IMR-90 (cell line): ENCODE measurements around the gene IL22RA1. TPM values are rescaled to one million over a fixed set of nuclear protein-coding genes. Genes with fewer than 3 reads are reported as not detected.

Source experiments
- ATAC-seq: fragments of 200-7000 bp; cut with Tn5 transposase; 2 replicates; pipeline ENCODE4 v1.9.1; 2020; ENCODE audit warnings: low read depth, mild to moderate bottlenecking, moderate library complexity
- BruUV-seq: library from RNA; stranded (reverse); fragments of 400-500 nt; replicated peaks from 2 replicates; lab custom pipeline; 2021; lab: Mats Ljungman, UMichigan
- CTCF ChIA-PET: fragments of 300-600 bp; formaldehyde crosslinking; extraction: SDS; loops from one replicate; lab custom pipeline; 2021; ENCODE audit warnings: antibody characterized with exemption; lab: Yijun Ruan, JAX
- POLR2A ChIA-PET: fragments of 300-600 bp; sonication (Branson Sonifier 250); formaldehyde crosslinking; loops from one replicate; lab custom pipeline; 2022; ENCODE audit warnings: antibody characterized with exemption; ENCODE audit not compliant: unreplicated experiment; lab: Charles Lee
- DNase-seq: peaks from one replicate; pipeline ENCODE4 v3.0.0; 2013
- H2AFZ ChIP-seq: replicated peaks from 2 replicates; pipeline ENCODE3; 2013; ENCODE audit warnings: low read length, mild to moderate bottlenecking; ENCODE audit not compliant: poor library complexity
- H2AK5ac ChIP-seq: 2 replicates; pipeline ENCODE4 v1.6.1; 2013; ENCODE audit warnings: low read depth, low read length, inconsistent platforms
- H2AK9ac ChIP-seq: replicated peaks from 2 replicates; pipeline ENCODE3; 2013; ENCODE audit warnings: mild to moderate bottlenecking, low read depth, low read length, moderate library complexity; ENCODE audit not compliant: poor library complexity
- H2BK120ac ChIP-seq: 2 replicates; pipeline ENCODE4 v1.6.1; 2013; ENCODE audit warnings: low read depth, low read length, inconsistent platforms
- H2BK15ac ChIP-seq: 3 replicates; pipeline ENCODE4 v1.6.1; 2013; ENCODE audit warnings: low read depth, low read length, inconsistent platforms
- H2BK20ac ChIP-seq: 2 replicates; pipeline ENCODE4 v1.6.1; 2013; ENCODE audit warnings: low read depth, mild to moderate bottlenecking, inconsistent platforms, low read length, moderate library complexity
- H2BK5ac ChIP-seq: 2 replicates; pipeline ENCODE4 v1.6.1; 2013; ENCODE audit warnings: mild to moderate bottlenecking, low read depth, low read length, inconsistent platforms; ENCODE audit not compliant: poor library complexity, severe bottlenecking
- H3K14ac ChIP-seq: replicated peaks from 2 replicates; pipeline ENCODE4 v1.6.1; 2013; ENCODE audit warnings: low read depth, low read length, inconsistent platforms
- H3K18ac ChIP-seq: 2 replicates; pipeline ENCODE4 v1.6.1; 2013; ENCODE audit warnings: low read depth, low read length, control low read depth
- H3K23ac ChIP-seq: 2 replicates; pipeline ENCODE4 v1.6.1; 2013; ENCODE audit warnings: low read depth, low read length, inconsistent platforms
- H3K27ac ChIP-seq: 2 replicates; pipeline ENCODE4 v1.5.1; 2013; ENCODE audit warnings: mild to moderate bottlenecking, control low read depth, low read length; ENCODE audit not compliant: insufficient read depth
- H3K27me3 ChIP-seq: 2 replicates; pipeline ENCODE4 v1.6.1; 2013; ENCODE audit warnings: low read length; ENCODE audit not compliant: control insufficient read depth, insufficient read depth
- H3K36me3 ChIP-seq: 2 replicates; pipeline ENCODE4 v1.6.1; 2013; ENCODE audit warnings: low read length, mixed read lengths; ENCODE audit not compliant: control insufficient read depth, insufficient read depth
- H3K4ac ChIP-seq: 2 replicates; pipeline ENCODE4 v1.6.1; 2013; ENCODE audit warnings: low read depth, low read length, inconsistent platforms
- H3K4me1 ChIP-seq: 2 replicates; pipeline ENCODE4 v1.6.1; 2013; ENCODE audit warnings: low read length, mixed read lengths; ENCODE audit not compliant: control insufficient read depth, insufficient read depth
- H3K4me2 ChIP-seq: 2 replicates; pipeline ENCODE4 v1.6.1; 2013; ENCODE audit warnings: low read depth, mild to moderate bottlenecking, control low read depth, low read length, moderate library complexity
- H3K4me3 ChIP-seq: 2 replicates; pipeline ENCODE4 v1.5.1; 2013; ENCODE audit warnings: low read depth, mild to moderate bottlenecking, control low read depth, low read length, moderate library complexity; ENCODE audit not compliant: insufficient read depth
- H3K56ac ChIP-seq: 2 replicates; pipeline ENCODE4 v1.6.1; 2013; ENCODE audit warnings: low read length, inconsistent platforms; ENCODE audit not compliant: insufficient read depth; ENCODE audit errors: extremely low read depth
- H3K79me1 ChIP-seq, 2 experiments: 2 replicates each; pipeline ENCODE4 v1.6.1; 2013; ENCODE audit warnings: low read length in 2 of 2, inconsistent platforms in 1 of 2, low read depth in 1 of 2
- H3K9ac ChIP-seq: 2 replicates; pipeline ENCODE4 v1.6.1; 2013; ENCODE audit warnings: low read depth, low read length, control low read depth
- H3K9me1 ChIP-seq: 2 replicates; pipeline ENCODE4 v1.6.1; 2013; ENCODE audit warnings: low read length, inconsistent platforms; ENCODE audit not compliant: insufficient read depth
- H3K9me3 ChIP-seq: 2 replicates; pipeline ENCODE4 v1.6.1; 2013; ENCODE audit warnings: low read length; ENCODE audit not compliant: control insufficient read depth, insufficient read depth
- H4K20me1 ChIP-seq: 2 replicates; pipeline ENCODE4 v1.6.1; 2013; ENCODE audit warnings: low read length, inconsistent platforms; ENCODE audit not compliant: insufficient read depth
- H4K5ac ChIP-seq: 2 replicates; pipeline ENCODE4 v1.6.1; 2013; ENCODE audit warnings: mild to moderate bottlenecking, low read depth, low read length, control low read depth
- H4K8ac ChIP-seq, 2 experiments: 2 replicates each; pipeline ENCODE4 v1.6.1; 2013; ENCODE audit warnings: low read depth in 2 of 2, low read length in 2 of 2, control low read depth in 1 of 2, inconsistent platforms in 1 of 2
- H4K91ac ChIP-seq: 2 replicates; pipeline ENCODE4 v1.6.1; 2013; ENCODE audit warnings: low read depth, low read length, inconsistent platforms; ENCODE audit not compliant: insufficient read depth
- BHLHE40 ChIP-seq: fragments of 150-350 bp; IDR thresholded peaks from 2 replicates; pipeline ENCODE4 v1.6.1; 2016; ENCODE audit warnings: mild to moderate bottlenecking, low read depth, low read length
- CTCF ChIP-seq: conservative IDR thresholded peaks from 2 replicates; pipeline ENCODE4 v1.5.1; 2012; ENCODE audit warnings: mild to moderate bottlenecking, low read depth, low read length, improper control_type of control experiment
- NFE2L2 ChIP-seq: fragments of 150-350 bp; IDR thresholded peaks from 2 replicates; pipeline ENCODE4 v1.6.1; 2016; ENCODE audit warnings: low read depth, mild to moderate bottlenecking, low read length
- POLR2A ChIP-seq: IDR thresholded peaks from 2 replicates; pipeline ENCODE4 v1.6.1; 2012; ENCODE audit warnings: mild to moderate bottlenecking, low read depth, low read length
- RAD21 ChIP-seq: IDR thresholded peaks from 2 replicates; pipeline ENCODE4 v1.6.1; 2012; ENCODE audit warnings: low read length, improper control_type of control experiment
- RCOR1 ChIP-seq: IDR thresholded peaks from 2 replicates; pipeline ENCODE4 v1.6.1; 2012; ENCODE audit warnings: mild to moderate bottlenecking, low read length, improper control_type of control experiment; ENCODE audit not compliant: insufficient replicate concordance
- RFX5 ChIP-seq: IDR thresholded peaks from 2 replicates; pipeline ENCODE4 v1.8.0; 2012; ENCODE audit warnings: low read depth, mild to moderate bottlenecking, low read length, moderate library complexity
- WGBS, 2 experiments: methylation state at CpG; one replicate each; pipeline versions ENCODE4 v1.1.5 to v1.1.7; 2013; ENCODE audit warnings: missing lambda C conversion rate in 2 of 2; ENCODE audit not compliant: insufficient read length in 1 of 2; ENCODE audit errors: extremely low coverage in 2 of 2; 5-methylcytosine and 5-hydroxymethylcytosine counted together
- dilution Hi-C: fragments of 300-500 bp; cut with HindIII; formaldehyde crosslinking; loops from one replicate; pipeline ENCODE4 v1.14.3; 2018; ENCODE audit warnings: low sequenced_read_pairs; ENCODE audit not compliant: unreplicated experiment
- in situ Hi-C: fragments of 300-500 bp; cut with MboI; formaldehyde crosslinking; loops from 3 replicates; pipeline ENCODE4 v1.14.3; 2019; ENCODE audit warnings: low sequenced_read_pairs, inconsistent platforms, mixed read lengths
- intact Hi-C: fragments of 100-400 bp; cut with micrococcal nuclease; formaldehyde crosslinking; loops from 2 replicates; pipeline ENCODE4 v1.10.0; 2022
- polyA plus RNA-seq, 3 experiments: library from polyadenylated mRNA; depleted of rRNA; stranded (reverse); fragments of >200 nt; gene quantifications; 2 replicates each; pipeline ENCODE4 v1.2.3, GENCODE V29; 2012; ENCODE audit warnings: low replicate concordance in 1 of 3
- total RNA-seq: library from RNA; depleted of rRNA; stranded (reverse); fragments of >200 nt; gene quantifications from 2 replicates; pipeline ENCODE4 v1.2.3, GENCODE V29; 2012

Gene IL22RA1
- total and polyA plus RNA-seq, 2 of the 4 experiments (the other 2 are of a cell fraction), result not detected

GRCh38 chr1:24127134-24127800, 15.7 kb downstream of the IL22RA1 start:
- TF ChIP-seq RCOR1 (no peak), POLR2A (no peak), RFX5 (no peak), NFE2L2 (no peak), BHLHE40 (no peak), CTCF (no peak), RAD21 (no peak)
- no TSS peak for BruUV-seq
- H4K8ac ChIP-seq, result no peak overlapping the region
- H2BK20ac ChIP-seq, result no peak overlapping the region
- no peak overlapping the region for H3K27ac ChIP-seq
- DNase-seq (no peak), ATAC-seq (no peak)
- H3K4me2 ChIP-seq, result no peak overlapping the region
- intact Hi-C loops, result no loop called here
- H3K14ac ChIP-seq, result no peak overlapping the region
- no peak overlapping the region for H3K9ac ChIP-seq
- no peak overlapping the region for H3K4me3 ChIP-seq
- H3K4ac ChIP-seq, result no peak overlapping the region
- in situ Hi-C loops, result no loop called here
- no peak overlapping the region for H4K91ac ChIP-seq
- no peak overlapping the region for H2BK15ac ChIP-seq
- no peak overlapping the region for H4K5ac ChIP-seq
- H3K36me3 ChIP-seq, result no peaks in the 10 kb centered on the region
- H3K79me1 ChIP-seq, result no peaks in the 10 kb centered on the region
- no peak overlapping the region for H2AFZ ChIP-seq
- H3K23ac ChIP-seq, result no peak overlapping the region
- H2BK120ac ChIP-seq, result no peak overlapping the region
- no peak overlapping the region for H2AK9ac ChIP-seq
- no peaks in the 10 kb centered on the region for H3K4me1 ChIP-seq
- H2AK5ac ChIP-seq, result no peak overlapping the region
- H3K56ac ChIP-seq, result no peak overlapping the region
- H3K9me3 ChIP-seq, result peaks cover 4% of the 10 kb centered on the region
- CTCF ChIA-PET, result interaction anchor here (0.7 kb wide), 1 partner anchor 65 kb away, joined by 4 read pairs; no protein-coding TSS in a partner anchor
- no CpG with 5 or more reads among the region's 3 CpGs for WGBS, 2 experiments
- no peaks in the 10 kb centered on the region for H4K20me1 ChIP-seq
- dilution Hi-C loops, result no loop called here
- H2BK5ac ChIP-seq, result no peak overlapping the region
- H3K9me1 ChIP-seq, result no peaks in the 10 kb centered on the region
- no peak overlapping the region for H3K18ac ChIP-seq
- POLR2A ChIA-PET, result no interaction called here
- H3K27me3 ChIP-seq, result peaks cover 19% of the 10 kb centered on the region
